HepG2 (cell line): ENCODE measurements around the gene TULP4.

ENCODE experiments used
- ASH2L ChIP-seq: fragments of 300-600, 200-600 bp; sonication (generic); IDR thresholded peaks from 2 replicates; pipeline ENCODE4 v1.7.0; 2017; ENCODE audit warnings: low read depth, mild to moderate bottlenecking, moderate library complexity, mixed read lengths, low read length; ENCODE audit not compliant: insufficient read length
- CHD4 ChIP-seq: fragments of 200-600 bp; sonication (generic); IDR thresholded peaks from 2 replicates; pipeline ENCODE4 v1.7.0; 2017; ENCODE audit warnings: mild to moderate bottlenecking, low read length, borderline replicate concordance
- FIP1L1 ChIP-seq: fragments of 200-400 bp; formaldehyde crosslinking; IDR thresholded peaks from 2 replicates; pipeline ENCODE4 v1.6.1; 2018; ENCODE audit warnings: low read depth, mild to moderate bottlenecking, low read length, moderate library complexity, borderline replicate concordance; ENCODE audit not compliant: insufficient read depth
- FOXM1 ChIP-seq: sonication (generic); formaldehyde crosslinking; IDR thresholded peaks from 2 replicates; pipeline ENCODE4 v1.5.0; 2020; ENCODE audit warnings: missing genetic modification reagents
- HNF4A ChIP-seq: sonication (generic); formaldehyde crosslinking; IDR thresholded peaks from 2 replicates; pipeline ENCODE4 v1.4.0; 2020; ENCODE audit warnings: missing genetic modification reagents
- MXI1 ChIP-seq: IDR thresholded peaks from 3 replicates; pipeline ENCODE4 v1.6.1; 2012; ENCODE audit warnings: low read depth, low read length, inconsistent platforms, borderline replicate concordance
- POLR2A ChIP-seq, 2 experiments: IDR thresholded peaks; 2 replicates each; pipeline ENCODE4 v1.6.1; 2011; ENCODE audit warnings: low read depth in 2 of 2, low read length in 2 of 2, mild to moderate bottlenecking in 1 of 2, moderate library complexity in 1 of 2; ENCODE audit not compliant: insufficient read depth in 1 of 2
- RAD21 ChIP-seq: fragments of 450-650 bp; formaldehyde crosslinking; IDR thresholded peaks from 2 replicates; pipeline ENCODE4 v1.5.0; 2020; ENCODE audit warnings: mild to moderate bottlenecking
- SIN3A ChIP-seq: IDR thresholded peaks from 2 replicates; pipeline ENCODE4 v1.6.1; 2011; ENCODE audit warnings: low read depth, mild to moderate bottlenecking, control low read depth, low read length, borderline replicate concordance
- SRF ChIP-seq: IDR thresholded peaks from 2 replicates; pipeline ENCODE4 v1.6.1; 2011; ENCODE audit warnings: mild to moderate bottlenecking, low read depth, low read length, moderate library complexity
- ZNF775 ChIP-seq: sonication (generic); formaldehyde crosslinking; IDR thresholded peaks from 2 replicates; pipeline ENCODE4 v1.4.0; 2020; ENCODE audit warnings: missing genetic modification reagents, mild to moderate bottlenecking, moderate library complexity, borderline replicate concordance
- TF ChIP-seq, protein P1 (sequence below): sonication (generic); formaldehyde crosslinking; IDR thresholded peaks from 2 replicates; pipeline ENCODE4 v1.8.1; 2023; ENCODE audit warnings: missing genetic modification reagents, mild to moderate bottlenecking, borderline replicate concordance
- TF ChIP-seq, protein P2 (sequence below): sonication (generic); formaldehyde crosslinking; IDR thresholded peaks from 2 replicates; pipeline ENCODE4 v1.8.1; 2022; ENCODE audit warnings: low read depth, mild to moderate bottlenecking, missing genetic modification reagents

DNA sequence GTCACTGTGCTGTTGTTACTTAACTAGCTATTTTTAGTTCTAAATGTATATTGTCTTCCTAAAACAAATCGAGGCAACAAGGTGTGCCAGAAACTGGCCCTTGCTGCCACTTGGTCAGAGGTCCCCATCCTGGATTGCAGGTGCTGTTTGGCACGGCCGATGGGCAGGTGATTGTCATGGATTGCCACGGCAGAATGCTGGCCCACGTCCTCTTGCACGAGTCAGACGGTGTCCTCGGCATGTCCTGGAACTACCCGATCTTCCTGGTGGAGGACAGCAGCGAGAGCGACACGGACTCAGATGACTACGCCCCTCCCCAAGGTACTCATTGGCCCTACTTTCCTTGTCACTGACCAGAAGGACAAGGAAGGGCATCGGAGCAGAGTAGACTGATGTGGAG, 136.6 kb downstream of the TULP4 start:
- TF ChIP-seq ASH2L: no peak
- TF ChIP-seq FOXM1: no peak
- no peak for TF ChIP-seq HNF4A (CRISPR knock-in tag)
- TF ChIP-seq MXI1: no peak
- TF ChIP-seq SRF: no peak
- TF ChIP-seq, protein P1, sequence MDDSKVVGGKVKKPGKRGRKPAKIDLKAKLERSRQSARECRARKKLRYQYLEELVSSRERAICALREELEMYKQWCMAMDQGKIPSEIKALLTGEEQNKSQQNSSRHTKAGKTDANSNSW (CRISPR knock-in tag): no peak
- TF ChIP-seq POLR2A (IDR thresholded peaks at IDR 0.05; ENCODE audit: insufficient read depth in 1 of 2, low read depth in 2 of 2, low read length in 2 of 2): no peak
- no peak for TF ChIP-seq FIP1L1
- TF ChIP-seq, protein P2, sequence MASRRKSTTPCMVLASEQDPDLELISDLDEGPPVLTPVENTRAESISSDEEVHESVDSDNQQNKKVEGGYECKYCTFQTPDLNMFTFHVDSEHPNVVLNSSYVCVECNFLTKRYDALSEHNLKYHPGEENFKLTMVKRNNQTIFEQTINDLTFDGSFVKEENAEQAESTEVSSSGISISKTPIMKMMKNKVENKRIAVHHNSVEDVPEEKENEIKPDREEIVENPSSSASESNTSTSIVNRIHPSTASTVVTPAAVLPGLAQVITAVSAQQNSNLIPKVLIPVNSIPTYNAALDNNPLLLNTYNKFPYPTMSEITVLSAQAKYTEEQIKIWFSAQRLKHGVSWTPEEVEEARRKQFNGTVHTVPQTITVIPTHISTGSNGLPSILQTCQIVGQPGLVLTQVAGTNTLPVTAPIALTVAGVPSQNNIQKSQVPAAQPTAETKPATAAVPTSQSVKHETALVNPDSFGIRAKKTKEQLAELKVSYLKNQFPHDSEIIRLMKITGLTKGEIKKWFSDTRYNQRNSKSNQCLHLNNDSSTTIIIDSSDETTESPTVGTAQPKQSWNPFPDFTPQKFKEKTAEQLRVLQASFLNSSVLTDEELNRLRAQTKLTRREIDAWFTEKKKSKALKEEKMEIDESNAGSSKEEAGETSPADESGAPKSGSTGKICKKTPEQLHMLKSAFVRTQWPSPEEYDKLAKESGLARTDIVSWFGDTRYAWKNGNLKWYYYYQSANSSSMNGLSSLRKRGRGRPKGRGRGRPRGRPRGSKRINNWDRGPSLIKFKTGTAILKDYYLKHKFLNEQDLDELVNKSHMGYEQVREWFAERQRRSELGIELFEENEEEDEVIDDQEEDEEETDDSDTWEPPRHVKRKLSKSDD (CRISPR knock-in tag): no peak
- no peak for TF ChIP-seq CHD4
- TF ChIP-seq RAD21: no peak
- TF ChIP-seq ZNF775: no peak
- TF ChIP-seq SIN3A: no peak
